Omental fat pad (tissue), 4 donors: ENCODE measurements around the gene SCYGR6. TPM values are rescaled to one million over a fixed set of nuclear protein-coding genes. Genes with fewer than 3 reads are reported as not detected.

ENCODE experiments used
- ATAC-seq: fragments of 150-250 bp; one replicate; pipeline ENCODE4 v1.9.1; 2016; ENCODE audit warnings: mild to moderate bottlenecking, moderate library complexity; ENCODE audit not compliant: low FRiP score
- DNase-seq: peaks from one replicate; pipeline ENCODE4 v3.0.0-alpha.2; 2019; ENCODE audit warnings: low spot score
- CTCF ChIP-seq, 3 donors: fragments of 450-650 bp; IDR thresholded peaks; one replicate each; pipeline ENCODE4 v1.5.1; 2016 to 2017; ENCODE audit warnings: antibody characterized with exemption in 3 of 3, mild to moderate bottlenecking in 3 of 3, moderate library complexity in 2 of 3
- small RNA-seq: library from RNA; depleted of rRNA; stranded (forward); fragments of <200 nt; gene quantifications from one replicate; pipeline ENCODE3, GENCODE V24; 2016
- total RNA-seq, 4 donors: library from RNA; depleted of rRNA; stranded (reverse); fragments of >200 nt; gene quantifications; one replicate each; pipeline ENCODE4 v1.1.0, GENCODE V29; 2016

Gene SCYGR6
- total RNA-seq, 4 donors from 2014 or later: not detected

DNA sequence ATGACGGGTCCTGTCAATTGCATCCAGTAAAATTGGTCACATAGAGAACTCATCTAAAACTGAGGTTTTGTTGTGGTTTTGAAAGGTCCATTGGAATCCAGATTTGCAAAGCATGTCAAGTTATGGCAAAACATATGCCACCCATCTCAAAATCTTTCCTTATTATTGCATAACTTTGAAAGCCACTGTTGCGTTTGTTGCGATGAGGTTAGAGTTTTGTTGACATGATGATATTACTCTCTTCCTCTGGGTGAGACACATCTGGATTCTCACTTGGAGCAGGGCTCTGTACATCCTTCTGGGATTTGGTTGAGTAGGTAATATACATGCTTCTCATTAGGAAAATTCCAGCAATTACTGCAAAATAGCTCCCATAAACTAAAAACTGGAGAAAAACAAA is 37.4 kb downstream of the SCYGR6 start:
- no peak for TF ChIP-seq CTCF (IDR thresholded peaks at IDR 0.05)
- ATAC-seq: no peak
- DNase-seq: no peak

DNA sequence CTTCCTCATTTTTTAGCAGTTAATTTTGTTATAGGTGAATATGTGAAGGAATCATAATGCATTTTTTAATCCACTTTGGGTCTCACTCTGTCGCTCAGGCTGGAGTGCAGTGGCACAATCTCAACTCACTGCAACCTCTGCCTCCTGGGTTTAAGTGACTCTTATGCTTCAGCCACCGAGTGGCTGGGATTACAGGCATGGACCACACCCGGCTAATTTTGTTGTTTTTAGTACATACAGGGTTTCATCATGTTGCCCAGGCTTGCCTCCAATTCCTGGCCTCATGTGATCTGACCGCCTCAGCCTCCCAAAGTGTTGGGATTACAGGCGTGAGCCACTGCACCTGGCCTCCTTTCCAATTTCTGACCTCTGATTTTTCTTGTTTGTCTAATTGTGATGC is 40.3 kb downstream of the SCYGR6 start:
- ATAC-seq (no peak), DNase-seq (no peak)
- no peak for TF ChIP-seq CTCF (IDR thresholded peaks at IDR 0.05)

GRCh38 chr2:227677928-227678327 is 46.6 kb downstream of the SCYGR6 start:
- no peak for TF ChIP-seq CTCF (IDR thresholded peaks at IDR 0.05)
- DNase-seq (no peak), ATAC-seq (no peak)

DNA sequence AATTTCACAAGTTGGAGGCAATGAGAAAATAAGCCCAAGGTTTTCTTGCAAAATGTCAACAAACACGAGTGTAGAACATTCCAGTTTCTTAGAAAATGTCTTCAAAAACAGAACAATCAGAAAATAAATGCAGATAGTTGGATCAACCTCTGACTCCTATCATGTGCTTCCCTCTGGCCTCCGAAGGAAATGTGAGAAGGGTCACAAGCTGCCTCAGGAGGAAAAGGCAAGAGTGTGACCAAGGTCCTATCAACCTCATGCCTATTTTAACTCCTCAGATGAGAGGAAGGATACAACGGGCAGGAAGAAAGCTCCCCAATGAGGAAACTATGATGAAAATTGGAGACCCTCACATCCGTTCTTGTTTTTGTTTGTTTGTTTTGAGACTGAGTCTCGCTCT is 50.1 kb downstream of the SCYGR6 start:
- TF ChIP-seq CTCF (IDR thresholded peaks at IDR 0.05): no peak
- ATAC-seq (no peak), DNase-seq (no peak)

Small RNA genes lying within 50 kb of the gene (small RNA-seq; reads per million reads assigned to genes)
- not detected for gene RNA5SP121

Other genes starting within 250 kb of the SCYGR6 start
- not detected for gene SCYGR2, start 125.9 kb downstream of the SCYGR6 start, total RNA-seq
- not detected for gene SCYGR3, start 109.9 kb downstream of the SCYGR6 start, total RNA-seq
- gene SCYGR4, start 107.3 kb downstream of the SCYGR6 start, total RNA-seq: under 1 TPM in 1 of 4 donors, not detected in 3; 0.84 TPM
- not detected for gene SCYGR5, start 58.0 kb downstream of the SCYGR6 start, total RNA-seq
- 100 to 1,000 TPM in 3 of 4 donors, 10 to 100 TPM in 1; 44.1 to 537 (median 169) TPM for gene SLC19A3, start 6.7 kb downstream of the SCYGR6 start, total RNA-seq
- not detected for gene SCYGR7, start 3.6 kb upstream of the SCYGR6 start, total RNA-seq
- not detected for gene SCYGR8, start 21.1 kb upstream of the SCYGR6 start, total RNA-seq
- 10 to 100 TPM in 1 of 4 donors, 1 to 10 TPM in 1, not detected in 2; 3.4 to 19.2 TPM for gene CCL20, start 89.1 kb upstream of the SCYGR6 start, total RNA-seq
- gene DAW1, start 146.9 kb upstream of the SCYGR6 start, total RNA-seq: 10 to 100 TPM in 1 of 4 donors, 1 to 10 TPM in 1, not detected in 2; 1.9 to 11.0 TPM